OCI-M1 (cell line): ENCODE results near the gene SLC6A3.
A peak's percentile ranks its signal among the peaks of the same experiment; 100 is the strongest.

Source experiments
- DNase-seq: peaks from one replicate; lab custom pipeline; 2025; lab: John Stamatoyannopoulos, UW

Gene SLC6A3

GRCh38 chr5:1370006-1370405 is 75.2 kb downstream of the SLC6A3 start:
- no peak for DNase-seq

GRCh38 chr5:1368756-1369155 is 76.5 kb downstream of the SLC6A3 start:
- no peak for DNase-seq

GRCh38 chr5:1368236-1368635 is 77.0 kb downstream of the SLC6A3 start:
- no peak for DNase-seq

- no peak for DNase-seq
Measured at GRCh38 chr5:1367149-1367548, 78.1 kb downstream of the SLC6A3 start.

- DNase-seq: no peak
Measured at GRCh38 chr5:1366514-1366913, 78.7 kb downstream of the SLC6A3 start.

GRCh38 chr5:1364211-1364610 is 81.0 kb downstream of the SLC6A3 start:
- DNase-seq: no peak

- DNase-seq: no peak
Measured at GRCh38 chr5:1363581-1363980, 81.7 kb downstream of the SLC6A3 start.

- no peak for DNase-seq
Measured at GRCh38 chr5:1363160-1363559, 82.1 kb downstream of the SLC6A3 start.

GRCh38 chr5:1362242-1363015 is 82.8 kb downstream of the SLC6A3 start:
- no peak for DNase-seq

- no peak for DNase-seq
Measured at GRCh38 chr5:1360861-1361260, 84.4 kb downstream of the SLC6A3 start.

GRCh38 chr5:1360367-1360766 is 84.9 kb downstream of the SLC6A3 start:
- DNase-seq: peak; percentile 32

- no peak for DNase-seq
Measured at GRCh38 chr5:1359713-1360112, 85.5 kb downstream of the SLC6A3 start.

GRCh38 chr5:1359031-1359645 is 86.1 kb downstream of the SLC6A3 start:
- DNase-seq: no peak

- no peak for DNase-seq
Measured at GRCh38 chr5:1358726-1359025, 86.6 kb downstream of the SLC6A3 start.

- DNase-seq: no peak
Measured at GRCh38 chr5:1357946-1358725, 87.1 kb downstream of the SLC6A3 start.

GRCh38 chr5:1356873-1357787 is 88.1 kb downstream of the SLC6A3 start:
- no peak for DNase-seq

GRCh38 chr5:1354576-1354975 is 90.7 kb downstream of the SLC6A3 start:
- no peak for DNase-seq

- no peak for DNase-seq
Measured at GRCh38 chr5:1352231-1353219, 92.7 kb downstream of the SLC6A3 start.

- no peak for DNase-seq
Measured at GRCh38 chr5:1351156-1351555, 94.1 kb downstream of the SLC6A3 start.

GRCh38 chr5:1349246-1349645 is 96.0 kb downstream of the SLC6A3 start:
- peak; percentile 3 for DNase-seq

- DNase-seq: no peak
Measured at GRCh38 chr5:1348986-1349245, 96.3 kb downstream of the SLC6A3 start.
